Cardiac fibroblast (primary cell): ENCODE measurements around the gene ARID4B.

Experiments used
- DNase-seq, 2 donors: peaks; one replicate each; pipeline versions ENCODE4 v3.0.0 to v3.0.0-alpha.2; 2010; ENCODE audit warnings: low read depth in 2 of 2
- H3K4me3 ChIP-seq, 2 donors: replicated peaks in 1 of 2; 1 replicate in 1 of 2; 2 replicates in 1 of 2; pipeline ENCODE4 v1.5.1; 2011; ENCODE audit warnings: low read depth in 2 of 2, low read length in 2 of 2, mild to moderate bottlenecking in 2 of 2, moderate library complexity in 1 of 2
- CTCF ChIP-seq: IDR thresholded peaks from one replicate; pipeline ENCODE4 v1.5.1; 2011; ENCODE audit warnings: low read depth, mild to moderate bottlenecking, low read length, inconsistent platforms

Gene ARID4B

GRCh38 chr1:235133086-235133485, 194.9 kb downstream of the ARID4B start:
- TF ChIP-seq CTCF, result no peak
- DNase-seq, result no peak
- H3K4me3 ChIP-seq, result no peak overlapping the region

GRCh38 chr1:235131961-235132360, 196.0 kb downstream of the ARID4B start:
- DNase-seq, result peak in 1 of 2 donors; percentile 26
- TF ChIP-seq CTCF, result no peak
- H3K4me3 ChIP-seq, result no peak overlapping the region

DNA sequence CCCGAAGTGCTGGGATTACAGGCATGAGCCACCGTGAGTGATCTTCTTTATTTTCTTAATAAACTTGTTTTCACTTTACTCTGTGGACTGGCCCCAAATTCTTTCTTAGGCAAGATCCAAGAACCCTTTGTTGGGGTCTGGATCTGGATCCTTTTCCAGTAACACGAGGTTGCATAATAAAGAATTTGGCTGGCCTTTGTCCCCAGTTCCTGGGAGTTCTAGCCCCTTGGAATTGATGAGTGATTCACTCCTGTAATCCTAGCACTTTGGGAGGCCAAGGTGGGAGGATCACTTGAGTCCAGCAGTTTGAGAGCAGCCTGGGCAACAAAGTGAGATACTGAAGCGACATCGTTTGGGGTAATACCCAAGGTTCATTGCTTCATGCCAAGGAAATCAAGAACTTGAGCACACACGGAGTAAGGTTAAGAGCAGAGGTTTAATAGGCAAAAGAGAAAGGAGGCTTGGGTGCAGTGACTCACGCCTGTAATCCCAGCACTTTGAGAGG, 197.2 kb downstream of the ARID4B start:
- H3K4me3 ChIP-seq, result no peak overlapping the region
- DNase-seq, result no peak
- TF ChIP-seq CTCF, result no peak

DNA sequence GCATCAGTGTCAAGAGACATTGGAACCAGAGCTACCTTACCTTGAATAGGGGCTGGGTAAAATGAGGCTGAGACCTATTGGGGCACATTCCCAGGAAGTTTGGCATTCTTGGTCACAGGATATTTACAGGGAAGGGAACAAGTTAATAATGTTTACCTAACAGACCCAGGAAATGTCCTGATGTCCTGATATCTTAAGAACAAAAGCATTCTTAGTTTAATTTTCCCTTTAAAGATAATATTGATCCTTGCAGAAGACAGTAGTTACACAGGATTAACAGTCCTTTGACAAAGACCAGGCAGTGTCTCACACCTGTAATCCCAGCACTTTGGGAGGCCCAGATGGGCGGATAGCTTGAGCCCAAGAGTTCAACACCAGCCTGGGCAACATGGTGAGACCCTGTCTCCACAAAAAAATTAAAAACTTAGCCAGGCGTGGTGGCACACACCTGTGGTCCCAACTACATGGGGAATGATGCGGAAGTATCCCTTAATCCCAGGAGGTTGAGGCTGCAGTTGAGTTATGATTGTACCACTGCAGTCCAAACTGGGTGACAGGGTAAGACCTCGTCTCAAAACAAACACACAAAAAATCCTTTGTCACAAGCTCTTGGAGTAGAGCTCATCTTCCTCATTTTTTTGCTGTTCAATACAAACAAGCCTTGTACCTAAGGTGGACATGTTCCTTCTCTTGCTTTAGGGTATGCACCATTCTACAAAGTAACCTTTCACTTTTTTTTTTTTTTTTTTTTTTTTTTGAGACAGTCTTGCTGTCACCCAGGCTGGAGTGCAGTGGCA, 198.0 kb downstream of the ARID4B start:
- no peak for DNase-seq
- H3K4me3 ChIP-seq, result no peak overlapping the region
- TF ChIP-seq CTCF, result no peak

- peak; percentile 99 for DNase-seq
Measured at GRCh38 chr1:235128456-235129328, 199.3 kb downstream of the ARID4B start, which contains the start of gene TOMM20. Gene TOMM20 (minus strand): TSS chr1:235128837. CDS start chr1:235128715, 122 bp downstream.

More at GRCh38 chr1:235128456-235129328, 199.3 kb downstream of the ARID4B start, which contains the start of gene TOMM20:
- H3K4me3 ChIP-seq, result peak within 1 kb of the TSS; percentile 94 to 98
- no peak for TF ChIP-seq CTCF
